Ishikawa (cell line): ENCODE results near the gene PSMB11.

Experiments
- CEBPB ChIP-seq: IDR thresholded peaks from 2 replicates; pipeline ENCODE4 v1.6.1; 2012
- CREB1 ChIP-seq: IDR thresholded peaks from 2 replicates; pipeline ENCODE4 v1.6.1; 2012; ENCODE audit warnings: low read depth
- EGR1 ChIP-seq: IDR thresholded peaks from 2 replicates; pipeline ENCODE4 v1.6.1; 2012
- EP300 ChIP-seq: IDR thresholded peaks from 2 replicates; pipeline ENCODE4 v1.6.1; 2012; ENCODE audit warnings: borderline replicate concordance
- FOXM1 ChIP-seq: IDR thresholded peaks from 2 replicates; pipeline ENCODE4 v1.6.1; 2012; ENCODE audit warnings: low read depth, borderline replicate concordance
- MAX ChIP-seq: IDR thresholded peaks from 2 replicates; pipeline ENCODE4 v1.6.1; 2012
- NFIC ChIP-seq: IDR thresholded peaks from 2 replicates; pipeline ENCODE4 v1.6.1; 2012
- RAD21 ChIP-seq: IDR thresholded peaks from 2 replicates; pipeline ENCODE4 v1.6.1; 2012; ENCODE audit warnings: low read depth
- REST ChIP-seq: IDR thresholded peaks from 2 replicates; pipeline ENCODE4 v1.6.1; 2012; ENCODE audit warnings: low read depth, mild to moderate bottlenecking
- TAF1 ChIP-seq: IDR thresholded peaks from 2 replicates; pipeline ENCODE4 v1.6.1; 2012; ENCODE audit warnings: low read depth, mild to moderate bottlenecking
- TCF12 ChIP-seq: IDR thresholded peaks from 2 replicates; pipeline ENCODE4 v1.6.1; 2012; ENCODE audit warnings: low read depth
- TEAD4 ChIP-seq: IDR thresholded peaks from 2 replicates; pipeline ENCODE4 v1.6.1; 2012
- USF1 ChIP-seq: IDR thresholded peaks from 2 replicates; pipeline ENCODE4 v1.6.1; 2012
- YY1 ChIP-seq: IDR thresholded peaks from 2 replicates; pipeline ENCODE4 v1.6.1; 2012; ENCODE audit warnings: low read depth
- ZBTB7A ChIP-seq: IDR thresholded peaks from 2 replicates; pipeline ENCODE4 v1.6.1; 2012; ENCODE audit warnings: low read depth

PSMB11 gene

GRCh38 chr14:23090254-23090636 lies 48.2 kb downstream of the PSMB11 start:
- no peak for TF ChIP-seq ZBTB7A
- TF ChIP-seq RAD21 = no peak
- no peak for TF ChIP-seq CREB1
- no peak for TF ChIP-seq USF1
- no peak for TF ChIP-seq FOXM1

DNA sequence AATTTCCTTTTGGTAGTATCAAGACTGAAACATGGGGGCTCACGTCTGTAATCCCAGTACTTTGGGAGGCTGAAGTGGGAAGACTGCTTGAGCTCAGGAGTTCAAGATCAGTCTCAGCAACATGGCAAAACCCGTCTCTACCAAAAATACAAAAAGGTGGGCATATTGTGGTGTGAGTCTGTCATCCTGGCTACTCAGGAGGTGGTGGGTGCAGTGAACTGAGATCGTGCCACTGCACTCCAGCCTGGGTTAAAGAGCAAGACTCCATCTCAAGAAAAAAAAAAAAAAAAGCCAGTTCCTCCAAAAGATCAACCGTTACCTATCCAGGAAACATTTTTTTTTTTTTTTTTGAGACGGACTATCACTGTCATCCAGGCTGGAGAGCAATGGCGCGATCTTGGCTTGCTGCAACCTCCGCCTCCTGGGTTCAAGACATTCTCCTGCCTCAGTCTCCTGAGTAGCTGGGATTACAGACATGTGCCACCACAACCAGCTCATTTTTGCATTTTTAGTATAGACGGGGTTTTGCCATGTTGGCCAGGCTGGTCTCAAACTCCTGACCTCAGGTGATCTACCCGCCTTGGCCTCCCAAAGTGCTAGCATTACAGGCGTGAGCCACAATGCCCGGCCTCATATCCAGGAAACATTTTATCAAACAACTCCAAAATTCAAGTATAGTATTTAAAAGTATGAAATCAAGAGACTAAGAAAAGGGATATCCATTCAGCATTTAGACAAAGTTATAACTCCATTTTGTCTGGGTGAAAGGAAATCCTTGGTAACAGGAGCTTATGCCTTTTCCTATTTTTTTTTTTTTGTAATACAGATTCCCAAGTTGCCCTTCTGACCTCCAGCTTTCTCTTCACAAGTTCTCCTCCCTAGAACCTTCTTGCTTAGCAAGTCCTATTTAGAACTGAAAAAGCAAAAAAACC lies 49.5 kb downstream of the PSMB11 start:
- TF ChIP-seq EGR1 (no peak), TAF1 (no peak), MAX (no peak), ZBTB7A (no peak), TCF12 (no peak), CREB1 (no peak), NFIC (no peak), REST (no peak), RAD21 (no peak), TEAD4 (no peak), FOXM1 (no peak), USF1 (no peak), EP300 (no peak), YY1 (no peak), CEBPB (no peak)

DNA sequence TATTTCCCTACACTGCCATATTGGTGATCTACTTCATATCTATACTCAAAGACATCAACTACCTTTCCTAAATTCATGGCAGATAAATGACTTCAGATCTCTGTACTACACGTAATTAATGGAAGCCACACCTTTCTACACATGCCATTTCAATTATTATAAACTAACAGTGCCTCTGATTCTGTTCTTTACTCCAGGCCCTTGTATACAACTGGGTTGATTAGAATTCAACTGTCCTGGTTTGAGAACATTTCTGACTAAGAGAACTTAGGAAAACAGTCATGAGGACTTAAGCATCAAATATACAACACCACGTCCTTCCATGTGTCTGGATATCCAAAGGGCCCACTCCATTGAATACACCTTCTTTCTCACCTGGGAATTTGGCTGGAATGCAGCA lies 51.1 kb downstream of the PSMB11 start:
- TF ChIP-seq TEAD4 (no peak), REST (no peak), YY1 (no peak), ZBTB7A (no peak), TAF1 (no peak), MAX (no peak), CREB1 (no peak), EGR1 (no peak)

- TF ChIP-seq REST (no peak), MAX (no peak), CREB1 (no peak), USF1 (no peak), TEAD4 (no peak), NFIC (no peak), YY1 (no peak), EGR1 (no peak), EP300 (no peak), RAD21 (no peak), CEBPB (no peak), TCF12 (no peak), ZBTB7A (no peak), TAF1 (no peak), FOXM1 (no peak)
Observed at GRCh38 chr14:23093526-23093925, 51.5 kb downstream of the PSMB11 start.
